HG02763 (cell line): ENCODE results near the gene BACE2.
"Not testable (repeated sequence)": the region's sequence is repeated elsewhere in the genome, so short reads cannot be mapped to it uniquely, and the experiment has no call there.

ENCODE experiments used
- ATAC-seq: cut with Tn5 transposase; IDR thresholded peaks from one replicate; pipeline ENCODE4 v1.9.1; 2021; ENCODE audit warnings: mild to moderate bottlenecking, moderate library complexity; ENCODE audit not compliant: unreplicated experiment

The BACE2 gene

DNA sequence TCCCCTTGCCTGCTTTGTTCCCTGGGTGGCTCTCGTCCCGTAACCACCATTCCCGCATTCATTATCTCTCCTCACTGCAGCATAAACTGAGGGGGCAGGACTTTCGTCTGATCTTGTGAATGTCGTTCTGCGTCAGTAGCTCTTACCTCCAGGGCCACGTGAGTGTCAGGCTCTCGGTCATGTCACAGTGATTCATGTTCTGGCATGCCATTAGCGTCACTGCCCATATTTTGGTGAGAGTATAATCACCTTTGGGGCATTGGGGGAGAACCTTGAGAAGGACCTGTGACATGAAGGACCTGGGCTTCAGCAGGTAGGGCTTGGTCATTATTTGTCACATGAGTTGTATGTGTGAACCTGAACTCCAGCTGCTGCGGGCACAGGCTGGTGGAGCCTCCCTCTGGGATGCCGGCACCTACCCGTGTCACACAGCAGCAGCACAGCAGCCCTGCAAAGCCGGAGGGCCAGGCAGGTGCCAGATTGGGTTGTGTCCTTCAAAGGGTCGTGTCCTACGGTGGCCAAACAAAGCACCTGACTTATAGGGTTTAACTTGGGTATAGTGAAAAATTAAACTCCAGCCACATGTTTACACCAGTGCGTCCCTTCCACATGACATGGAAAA, 68.5 kb downstream of the BACE2 start:
- no peak for ATAC-seq

DNA sequence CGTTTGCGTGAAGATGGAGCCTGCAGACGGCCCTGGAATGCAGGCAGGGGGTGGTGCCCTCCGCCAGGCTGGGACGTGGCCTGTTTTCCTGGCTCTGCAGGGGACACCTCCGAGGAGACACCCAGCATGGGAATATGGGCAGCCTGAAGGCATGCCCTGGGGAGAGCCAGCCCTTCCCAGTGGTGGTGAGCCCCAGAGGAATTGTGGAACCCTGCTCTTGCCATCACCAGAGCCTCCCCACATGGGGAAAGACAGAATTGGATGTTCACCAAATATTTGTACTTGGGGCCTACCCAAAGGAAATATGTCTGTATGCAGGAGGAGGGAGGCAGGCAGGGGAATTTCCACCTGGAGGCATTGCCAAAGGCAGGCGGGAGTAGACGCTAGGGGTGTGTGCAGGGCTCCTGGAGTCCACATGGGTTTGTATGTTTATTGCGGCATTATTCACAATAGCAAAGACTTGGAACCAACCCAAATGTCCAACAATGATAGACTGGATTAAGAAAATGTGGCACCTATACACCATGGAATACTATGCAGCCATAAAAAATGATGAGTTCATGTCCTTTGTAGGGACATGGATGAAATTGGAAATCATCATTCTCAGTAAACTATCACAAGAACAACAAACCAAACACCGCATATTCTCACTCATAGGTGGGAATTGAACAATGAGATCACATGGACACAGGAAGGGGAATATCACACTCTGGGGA, 70.3 kb downstream of the BACE2 start:
- not testable (repeated sequence) for ATAC-seq

DNA sequence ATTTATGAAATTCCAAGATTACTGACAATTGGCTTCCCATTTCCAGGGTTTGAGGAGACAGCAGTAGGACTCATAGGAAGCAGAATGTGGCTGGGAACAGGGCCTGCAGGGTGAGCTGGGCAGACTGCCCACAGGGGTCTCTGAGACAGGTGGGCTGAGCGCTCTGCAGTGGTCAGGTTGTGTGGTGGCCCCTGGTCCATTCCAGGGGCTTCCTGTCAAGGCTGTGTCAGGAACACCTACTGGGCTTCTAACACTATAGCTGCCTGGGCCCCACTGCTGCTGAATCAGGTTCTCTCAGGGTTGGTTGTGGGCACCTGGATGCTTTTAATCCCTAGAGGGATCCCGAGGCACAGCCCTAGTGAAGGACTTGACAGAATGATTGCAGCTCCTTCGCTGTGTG, 72.1 kb downstream of the BACE2 start:
- ATAC-seq: no peak

DNA sequence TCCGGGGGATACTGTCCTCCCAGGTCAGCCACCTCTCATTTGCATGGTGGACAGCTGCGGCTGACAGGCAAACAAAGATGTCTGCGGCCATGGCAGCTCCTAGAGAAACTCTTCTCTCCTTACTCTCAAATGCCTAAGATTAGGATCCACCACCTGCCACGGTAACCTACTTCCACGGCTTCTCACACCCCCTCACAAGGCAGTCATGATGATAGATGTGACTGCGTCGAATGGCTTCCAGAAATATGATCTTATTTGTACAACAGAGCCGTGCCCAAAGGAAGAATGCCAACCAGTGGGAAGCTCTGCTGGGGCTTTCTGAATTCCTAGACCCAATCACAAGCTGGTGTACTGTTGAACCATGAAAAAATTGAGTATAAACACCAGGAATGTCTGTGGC, 73.4 kb downstream of the BACE2 start:
- ATAC-seq: no peak

DNA sequence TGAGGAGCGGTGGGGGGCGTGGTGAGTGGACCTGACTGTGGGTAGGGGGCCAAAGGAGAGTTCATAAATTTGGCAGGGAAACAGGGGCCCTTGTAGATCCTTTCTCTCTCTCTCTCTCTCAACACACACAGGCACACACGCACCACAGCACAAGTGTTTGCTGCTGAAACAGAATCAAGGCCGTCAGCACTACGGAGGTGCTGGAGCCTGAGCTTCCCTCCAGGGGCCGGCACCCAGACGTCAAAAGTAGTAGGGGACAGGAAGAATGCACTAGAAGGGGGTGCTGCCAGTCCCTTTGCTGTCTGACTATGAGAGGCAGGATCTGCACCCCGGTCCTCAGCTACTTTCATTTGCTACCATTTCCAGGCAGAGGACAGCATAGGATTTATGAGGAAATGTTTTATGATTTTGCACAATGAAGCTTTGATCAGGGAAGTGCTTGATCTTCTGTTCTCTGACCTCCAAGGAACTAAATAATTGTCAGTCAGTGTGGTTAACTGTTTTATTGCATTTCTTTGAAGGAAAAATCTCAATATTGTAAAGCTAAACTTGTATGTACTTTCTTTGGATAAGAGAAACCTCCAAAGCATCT, 74.4 kb downstream of the BACE2 start:
- no peak for ATAC-seq

DNA sequence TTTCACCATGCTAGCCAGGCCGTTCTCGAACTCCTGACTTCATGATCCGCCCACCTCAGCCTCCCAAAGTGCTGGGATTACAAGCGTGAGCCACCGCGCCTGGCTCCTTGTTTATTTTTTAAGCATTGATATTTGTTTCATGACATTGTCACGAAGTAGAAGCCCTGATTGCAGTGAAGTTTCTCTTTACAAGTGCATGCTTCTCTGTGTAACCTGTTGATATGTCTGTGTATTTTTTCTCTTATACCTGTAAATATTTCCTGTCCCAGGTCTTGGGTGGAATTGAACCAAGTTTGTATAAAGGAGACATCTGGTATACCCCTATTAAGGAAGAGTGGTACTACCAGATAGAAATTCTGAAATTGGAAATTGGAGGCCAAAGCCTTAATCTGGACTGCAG, 75.1 kb downstream of the BACE2 start:
- no peak for ATAC-seq

DNA sequence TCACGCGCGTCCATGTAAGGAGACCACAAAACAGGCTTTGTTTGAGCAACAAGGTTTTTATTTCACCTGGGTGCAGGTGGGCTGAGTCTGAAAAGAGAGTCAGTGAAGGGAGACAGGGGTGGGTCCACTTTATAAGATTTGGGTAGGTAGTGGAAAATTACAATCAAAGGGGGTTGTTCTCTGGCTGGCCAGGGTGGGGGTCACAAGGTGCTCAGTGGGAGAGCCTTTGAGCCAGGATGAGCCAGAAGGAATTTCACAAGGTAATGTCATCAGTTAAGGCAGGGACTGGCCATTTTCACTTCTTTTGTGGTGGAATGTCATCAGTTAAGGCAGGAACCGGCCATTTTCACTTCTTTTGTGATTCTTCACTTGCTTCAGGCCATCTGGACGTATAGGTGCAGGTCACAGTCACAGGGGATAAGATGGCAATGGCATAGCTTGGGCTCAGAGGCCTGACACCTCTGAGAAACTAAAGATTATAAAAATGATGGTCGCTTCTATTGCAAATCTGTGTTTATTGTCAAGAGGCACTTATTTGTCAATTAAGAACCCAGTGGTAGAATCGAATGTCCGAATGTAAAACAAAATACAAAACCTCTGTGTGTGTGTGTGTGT, 76.4 kb downstream of the BACE2 start:
- not testable (repeated sequence) for ATAC-seq

DNA sequence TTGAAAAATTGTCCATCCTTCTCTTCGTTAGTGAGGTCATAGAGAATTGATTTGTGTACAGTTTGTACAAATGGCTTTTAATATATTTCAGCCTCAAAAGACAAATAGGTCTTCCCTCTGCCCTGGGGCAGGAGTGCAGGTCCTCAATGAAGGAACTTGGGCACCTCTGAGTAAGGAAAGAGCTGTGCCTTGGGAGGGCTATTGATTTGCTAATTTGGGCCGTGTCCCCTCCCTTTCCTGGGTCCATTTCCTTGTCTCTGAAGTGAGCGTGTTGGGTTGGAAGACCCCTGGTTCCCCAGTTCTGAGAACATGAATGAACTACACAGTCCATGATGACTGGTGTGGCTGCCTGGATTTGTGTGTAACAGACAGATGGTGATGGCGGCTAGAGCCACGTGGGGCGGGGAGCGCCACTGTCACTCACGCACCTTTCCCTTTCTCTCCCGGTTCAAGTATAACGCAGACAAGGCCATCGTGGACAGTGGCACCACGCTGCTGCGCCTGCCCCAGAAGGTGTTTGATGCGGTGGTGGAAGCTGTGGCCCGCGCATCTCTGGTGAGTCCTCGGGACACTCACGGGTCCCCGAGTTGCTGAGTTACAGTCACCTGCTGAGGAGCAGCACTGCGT, 77.7 kb downstream of the BACE2 start:
- ATAC-seq: no peak

DNA sequence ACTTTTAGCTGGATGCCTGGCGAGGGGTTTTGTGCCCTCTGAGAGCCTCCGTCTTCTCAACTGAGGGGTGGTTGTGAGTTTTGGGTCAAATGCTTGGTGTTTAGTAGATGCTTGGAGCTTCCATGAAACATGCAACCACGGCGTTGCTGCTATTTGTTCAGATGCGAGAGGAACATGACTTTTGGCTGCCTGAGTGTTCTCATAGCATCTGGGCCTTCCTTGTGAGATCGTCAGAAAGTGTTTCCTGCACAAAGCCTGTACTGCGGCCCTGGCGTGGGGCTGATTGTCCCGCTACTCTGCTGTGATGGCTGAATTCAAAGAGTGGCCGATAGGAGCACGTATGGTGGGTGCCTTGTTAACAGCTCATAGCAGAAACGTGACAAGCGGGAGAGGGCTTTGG, 78.8 kb downstream of the BACE2 start:
- ATAC-seq: no peak

DNA sequence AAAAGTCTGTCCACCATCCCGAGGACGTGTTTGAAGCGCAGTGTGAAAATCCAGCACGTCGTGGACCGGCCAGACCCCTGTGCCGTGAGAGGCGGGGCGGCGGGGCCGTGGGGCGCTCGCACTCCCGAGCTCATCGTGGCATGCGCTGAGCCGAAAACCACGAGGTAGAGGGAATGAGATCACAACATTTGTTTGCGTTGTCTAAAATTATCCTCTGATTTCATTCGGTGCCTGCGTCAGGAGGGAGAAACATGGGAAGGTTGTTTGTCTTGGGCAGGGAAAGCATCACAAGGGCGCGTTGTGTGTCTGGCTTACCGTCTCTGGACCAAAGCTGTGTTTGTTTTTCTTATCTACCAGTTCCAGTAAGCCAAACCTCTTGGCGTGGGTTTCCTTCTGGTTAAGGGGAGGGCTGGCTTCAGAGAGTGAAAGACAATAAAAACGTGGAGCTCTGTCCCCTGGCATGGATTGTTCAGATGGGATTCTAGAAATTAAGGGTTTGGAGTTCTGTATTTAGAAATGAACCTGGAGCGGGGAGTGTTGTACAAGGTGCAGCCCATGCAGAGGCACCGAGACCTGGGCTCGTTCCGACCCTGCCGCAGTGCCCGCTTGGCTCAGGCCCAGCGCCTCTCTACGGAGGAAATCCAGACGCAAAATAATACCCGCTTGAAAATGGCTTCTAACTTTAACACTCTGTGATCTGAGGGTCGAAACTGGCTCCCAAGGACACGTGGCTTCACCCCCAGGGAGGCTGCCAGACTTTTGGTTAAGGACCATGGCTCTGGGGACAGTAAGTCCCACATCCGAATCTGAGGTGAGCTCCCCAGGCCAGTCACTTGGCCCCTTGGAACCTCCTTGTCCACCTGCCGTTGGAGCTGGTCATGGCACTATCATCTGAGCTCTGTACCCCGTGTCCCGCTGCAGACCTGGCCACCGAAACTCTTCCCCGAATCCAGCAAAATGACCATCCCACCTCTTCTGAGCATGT, 79.9 kb downstream of the BACE2 start:
- no peak for ATAC-seq

DNA sequence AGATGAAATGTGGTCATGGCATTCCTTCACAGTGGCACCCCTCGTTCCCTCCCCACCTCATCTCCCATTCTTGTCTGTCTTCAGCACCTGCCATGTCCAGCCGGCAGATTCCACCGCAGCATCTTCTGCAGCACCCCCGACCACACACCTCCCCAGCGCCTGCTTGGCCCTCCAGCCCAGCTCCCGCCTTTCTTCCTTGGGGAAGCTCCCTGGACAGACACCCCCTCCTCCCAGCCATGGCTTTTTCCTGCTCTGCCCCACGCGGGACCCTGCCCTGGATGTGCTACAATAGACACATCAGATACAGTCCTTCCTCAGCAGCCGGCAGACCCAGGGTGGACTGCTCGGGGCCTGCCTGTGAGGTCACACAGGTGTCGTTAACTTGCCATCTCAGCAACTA, 81.5 kb downstream of the BACE2 start:
- no peak for ATAC-seq

DNA sequence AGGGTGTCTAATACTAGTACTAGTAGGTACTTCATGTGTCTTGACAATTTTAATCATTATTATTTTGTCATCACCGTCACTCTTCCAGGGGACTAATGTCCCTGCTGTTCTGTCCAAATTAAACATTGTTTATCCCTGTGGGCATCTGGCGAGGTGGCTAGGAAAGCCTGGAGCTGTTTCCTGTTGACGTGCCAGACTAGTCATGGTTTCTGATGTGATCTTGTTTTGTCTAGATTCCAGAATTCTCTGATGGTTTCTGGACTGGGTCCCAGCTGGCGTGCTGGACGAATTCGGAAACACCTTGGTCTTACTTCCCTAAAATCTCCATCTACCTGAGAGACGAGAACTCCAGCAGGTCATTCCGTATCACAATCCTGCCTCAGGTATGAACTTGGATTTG, 82.6 kb downstream of the BACE2 start:
- ATAC-seq: no peak

DNA sequence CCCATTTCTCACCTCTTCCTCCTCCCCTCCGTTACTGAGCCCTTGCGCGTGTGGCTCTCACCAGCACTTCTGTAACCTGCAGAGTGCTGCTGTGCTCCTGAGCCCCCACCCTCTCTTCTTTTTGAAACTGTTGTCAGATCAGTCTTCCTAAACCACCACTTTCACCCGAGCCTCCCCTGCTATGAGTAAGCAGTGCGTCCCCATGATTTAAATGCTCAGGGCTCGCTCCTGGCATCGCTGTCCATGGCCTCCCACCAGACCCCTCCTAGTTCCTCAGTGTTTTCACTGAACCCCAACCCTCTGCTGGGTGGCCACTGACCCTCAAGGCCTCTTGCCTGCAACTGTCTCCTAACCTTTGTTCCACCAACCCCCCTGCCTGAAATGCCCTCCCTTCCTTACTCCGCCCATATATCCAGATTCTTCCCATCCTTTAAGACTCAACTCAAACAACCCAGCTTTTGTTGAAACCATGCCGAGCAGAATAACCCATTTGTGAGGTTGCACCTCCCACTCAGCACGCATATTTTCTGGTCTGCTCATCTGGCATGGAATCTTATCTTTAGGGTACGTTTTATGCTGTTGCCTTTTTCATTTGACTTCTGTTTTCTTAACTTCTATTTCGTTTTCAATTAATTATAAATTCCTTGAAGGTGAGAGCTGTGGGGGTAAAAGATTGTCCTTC, 84.1 kb downstream of the BACE2 start:
- no peak for ATAC-seq

DNA sequence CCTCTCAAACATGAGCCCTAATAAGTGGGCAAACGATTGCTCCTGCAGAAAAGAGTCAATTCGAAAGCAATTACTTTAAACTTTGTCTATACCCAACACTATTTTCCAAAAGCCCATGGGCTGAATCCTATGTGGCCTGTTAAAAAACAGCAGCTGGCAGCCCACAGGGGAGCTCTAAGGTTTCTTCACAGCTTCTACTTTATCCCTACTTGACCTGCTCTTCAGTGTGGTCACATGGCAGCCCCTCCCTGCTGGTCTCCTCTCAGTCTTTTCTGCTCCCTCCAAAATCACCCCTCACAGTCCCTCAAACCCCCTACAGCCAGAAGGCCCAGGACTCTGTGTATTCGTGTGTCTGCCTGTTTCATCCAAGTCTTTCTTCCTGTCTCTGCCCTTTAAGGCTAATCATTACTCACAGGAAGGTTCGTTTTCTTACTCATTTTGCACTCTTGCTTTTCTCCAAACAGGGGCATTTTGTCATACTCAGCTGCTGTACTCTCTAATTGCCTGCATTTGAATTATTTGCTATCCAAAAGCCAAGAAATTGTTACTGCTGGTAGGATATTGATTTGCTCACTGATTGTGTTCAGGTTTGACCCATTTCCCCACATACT, 86.2 kb downstream of the BACE2 start:
- no peak for ATAC-seq

DNA sequence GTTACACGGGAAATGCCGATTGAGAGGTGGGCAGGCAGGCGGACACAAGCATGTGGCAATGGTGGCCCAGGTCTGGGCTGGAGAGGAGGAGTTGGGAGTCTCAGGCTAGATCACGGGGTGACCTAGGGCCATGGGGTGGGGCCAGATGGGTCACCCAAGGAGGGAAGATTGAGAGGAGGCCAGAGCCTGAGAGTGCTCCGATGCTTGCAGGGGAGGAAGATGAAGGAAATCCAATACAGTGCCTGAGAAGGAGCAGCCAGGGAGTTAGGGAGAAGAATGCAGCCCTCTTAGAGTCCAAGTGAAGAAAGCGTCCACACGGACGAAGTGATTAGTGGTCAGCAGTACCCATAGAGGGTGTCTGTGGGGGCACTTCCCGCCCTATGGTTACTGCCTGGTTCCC, 87.2 kb downstream of the BACE2 start:
- no peak for ATAC-seq

DNA sequence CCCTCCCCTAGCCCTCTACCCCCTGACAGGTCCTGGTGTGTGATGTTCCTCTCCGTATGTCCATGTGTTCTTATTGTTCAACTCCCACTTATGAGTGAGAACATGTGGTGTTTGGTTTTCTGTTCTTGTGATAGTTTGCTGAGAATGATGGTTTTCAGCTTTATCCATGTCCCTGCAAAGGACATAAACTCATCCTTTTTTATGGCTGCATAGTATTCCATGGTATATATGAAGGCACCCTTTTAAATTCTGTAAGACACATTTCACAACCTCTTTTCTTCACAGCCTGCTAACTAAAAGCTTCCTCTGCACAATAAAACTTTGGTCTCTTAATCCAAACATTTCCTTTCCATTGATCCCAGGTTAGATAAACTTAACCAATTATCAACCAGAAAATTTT, 88.3 kb downstream of the BACE2 start:
- not testable (repeated sequence) for ATAC-seq

DNA sequence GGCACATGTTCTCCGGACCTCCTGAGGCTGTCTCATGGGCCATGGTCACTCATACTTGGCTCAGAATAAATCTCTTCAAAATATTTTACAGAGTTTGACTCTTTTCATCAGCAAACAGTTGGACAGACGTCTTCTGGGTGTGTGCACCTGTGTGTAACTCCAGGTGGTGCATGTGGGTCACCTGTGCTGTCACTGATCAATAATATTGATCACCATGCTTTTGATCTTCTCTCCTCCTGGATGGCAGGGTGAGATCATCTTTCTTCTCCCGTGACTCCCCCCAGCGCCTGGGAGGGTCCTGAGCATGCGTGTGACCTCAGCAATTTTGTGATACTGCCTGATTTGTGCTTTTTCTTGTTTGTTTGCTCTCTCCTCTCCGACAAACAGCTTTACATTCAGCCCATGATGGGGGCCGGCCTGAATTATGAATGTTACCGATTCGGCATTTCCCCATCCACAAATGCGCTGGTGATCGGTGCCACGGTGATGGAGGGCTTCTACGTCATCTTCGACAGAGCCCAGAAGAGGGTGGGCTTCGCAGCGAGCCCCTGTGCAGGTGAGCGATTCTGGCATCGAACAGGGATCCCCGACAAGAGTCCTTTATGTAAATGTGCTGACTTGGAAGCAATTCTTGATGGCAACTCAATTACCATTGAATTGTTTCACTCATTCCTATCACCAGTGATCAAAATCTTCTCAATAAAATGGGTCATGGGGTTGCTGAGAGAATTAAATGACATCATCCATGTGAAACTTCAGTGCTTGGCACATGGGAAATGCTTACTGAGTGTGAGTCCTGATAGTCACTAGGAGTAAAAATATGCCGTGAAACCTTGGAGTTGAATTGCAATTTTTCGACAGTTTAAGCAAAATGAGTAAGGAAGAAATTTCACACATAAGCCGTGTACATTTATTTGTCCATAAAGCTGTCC, 89.1 kb downstream of the BACE2 start:
- ATAC-seq: no peak

DNA sequence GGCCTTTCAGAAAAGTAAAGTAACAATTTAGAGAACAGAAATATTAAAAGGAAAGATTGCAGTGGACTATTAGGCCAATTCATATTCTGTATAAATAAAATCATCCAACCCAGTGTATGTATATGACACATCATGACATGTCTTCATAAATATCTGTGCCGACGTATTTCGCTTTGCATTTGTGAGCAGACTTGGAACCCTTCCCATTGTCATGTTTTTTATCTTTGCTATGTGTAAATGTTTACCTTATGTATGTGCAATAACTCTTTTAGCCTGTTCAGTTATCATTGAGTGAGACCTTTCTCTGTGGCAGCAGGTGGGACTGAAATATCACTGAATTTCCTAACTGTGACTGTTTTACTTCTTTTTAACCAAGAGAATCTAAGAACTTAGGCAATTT, 90.7 kb downstream of the BACE2 start:
- no peak for ATAC-seq
